Measurements from ENCODE around the gene BRCA2.

- TF ChIP-seq CTCF (IDR thresholded peaks at IDR 0.05) (no peak), POLR2A (IDR thresholded peaks at IDR 0.05) (no peak)
Observed at GRCh38 chr13:32316028-32316339, 676 bp downstream of the BRCA2 start.

Data from body of pancreas (tissue), 4 donors.